Measurements from ENCODE around the gene CENPS. TPM values are rescaled to one million over a fixed set of nuclear protein-coding genes. Genes with fewer than 3 reads are reported as not detected.

Gene CENPS
- total and polyA plus RNA-seq, 2 donors (not counting 1 experiment from before 2014, with no cell fraction given) = 3.1 to 10.9 TPM

DNA sequence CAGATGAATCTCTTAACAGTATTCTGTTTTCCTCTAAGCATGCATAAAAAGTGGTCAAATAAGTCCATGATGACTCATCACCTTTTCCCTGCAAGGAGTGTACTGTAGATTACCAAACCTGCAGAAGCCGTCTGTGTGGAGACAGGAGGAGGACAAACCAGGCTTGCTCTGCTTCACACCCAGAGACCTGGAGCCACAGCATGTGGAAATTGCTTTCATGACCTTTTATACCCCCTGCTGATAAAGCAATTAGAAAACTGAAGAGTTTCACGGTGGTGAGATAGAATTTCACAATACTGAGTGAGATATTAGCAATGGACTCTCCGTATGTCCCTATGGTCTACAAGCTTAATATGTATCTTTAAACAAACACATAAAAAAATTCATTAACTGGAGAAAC lies 29.0 kb downstream of the CENPS start:
- 88% methylated on average over 1 of the region's 3 CpGs for WGBS (ENCODE audit: insufficient coverage)
- intact Hi-C loops (cut with micrococcal nuclease) = no loop called here
- Histone ChIP-seq H3K9ac (ENCODE audit: low read length) (no peak overlapping the region), H3K4me3 (ENCODE audit: control extremely low read depth in 1 of 5, extremely low read depth in 1 of 5, insufficient read depth in 1 of 5, low read depth in 2 of 5, low read length in 4 of 5) (no peak overlapping the region), H2AFZ (ENCODE audit: insufficient read depth, low read depth, low read length, poor library complexity, severe bottlenecking) (no peak overlapping the region), H3K4me1 (ENCODE audit: control insufficient read depth in 2 of 2, insufficient read depth in 2 of 2, low read length in 2 of 2) (peaks cover 0 to 3% of the 10 kb centered on the region in 2 donors), H4K20me1 (ENCODE audit: control insufficient read depth, insufficient read depth, low read length, poor library complexity, severe bottlenecking) (no peaks in the 10 kb centered on the region), H3K27me3 (replicated peaks in 1 of 4; ENCODE audit: control extremely low read depth in 1 of 4, control insufficient read depth in 3 of 4, insufficient read depth in 4 of 4, low read length in 3 of 4) (no peaks in the 10 kb centered on the region), H3K79me2 (ENCODE audit: control insufficient read depth, insufficient read depth, low read length) (no peaks in the 10 kb centered on the region), H3K4me2 (replicated peaks; ENCODE audit: low read depth, low read length, poor library complexity, severe bottlenecking) (no peak overlapping the region), H3K27ac (ENCODE audit: low read length in 2 of 2) (no peak overlapping the region), H3K36me3 (replicated peaks in 1 of 2; ENCODE audit: control extremely low read depth in 1 of 2, control insufficient read depth in 1 of 2, extremely low read depth in 1 of 2, insufficient read depth in 2 of 2, low read length in 1 of 2) (peaks cover 3 to 24% of the 10 kb centered on the region in 2 experiments), H3K9me3 (ENCODE audit: control extremely low read depth in 1 of 3, control insufficient read depth in 2 of 3, insufficient read depth in 1 of 3, low read length in 2 of 3) (peaks cover 0 to 7% (median 0%) of the 10 kb centered on the region in 3 donors)
- Mint-ChIP-seq H3K4me1 (peaks cover 3% of the 10 kb centered on the region), H3K27ac (no peak overlapping the region), H3K27me3 (no peaks in the 10 kb centered on the region), H3K4me3 (no peak overlapping the region), H3K9me3 (ENCODE audit: insufficient read depth) (no peaks in the 10 kb centered on the region)
- no peak for ATAC-seq (ENCODE audit: low read depth)
- ChIA-PET CTCF (no interaction called here), POLR2A (no interaction called here)
- no peak for TF ChIP-seq EZH2 (IDR thresholded peaks at IDR 0.05; ENCODE audit: borderline replicate concordance, insufficient read depth, low read depth, low read length, poor library complexity, severe bottlenecking)
- TF ChIP-seq, protein P1, sequence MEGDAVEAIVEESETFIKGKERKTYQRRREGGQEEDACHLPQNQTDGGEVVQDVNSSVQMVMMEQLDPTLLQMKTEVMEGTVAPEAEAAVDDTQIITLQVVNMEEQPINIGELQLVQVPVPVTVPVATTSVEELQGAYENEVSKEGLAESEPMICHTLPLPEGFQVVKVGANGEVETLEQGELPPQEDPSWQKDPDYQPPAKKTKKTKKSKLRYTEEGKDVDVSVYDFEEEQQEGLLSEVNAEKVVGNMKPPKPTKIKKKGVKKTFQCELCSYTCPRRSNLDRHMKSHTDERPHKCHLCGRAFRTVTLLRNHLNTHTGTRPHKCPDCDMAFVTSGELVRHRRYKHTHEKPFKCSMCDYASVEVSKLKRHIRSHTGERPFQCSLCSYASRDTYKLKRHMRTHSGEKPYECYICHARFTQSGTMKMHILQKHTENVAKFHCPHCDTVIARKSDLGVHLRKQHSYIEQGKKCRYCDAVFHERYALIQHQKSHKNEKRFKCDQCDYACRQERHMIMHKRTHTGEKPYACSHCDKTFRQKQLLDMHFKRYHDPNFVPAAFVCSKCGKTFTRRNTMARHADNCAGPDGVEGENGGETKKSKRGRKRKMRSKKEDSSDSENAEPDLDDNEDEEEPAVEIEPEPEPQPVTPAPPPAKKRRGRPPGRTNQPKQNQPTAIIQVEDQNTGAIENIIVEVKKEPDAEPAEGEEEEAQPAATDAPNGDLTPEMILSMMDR (IDR thresholded peaks at IDR 0.05) = no peak
- no peak for DNase-seq

GRCh38 chr1:10467078-10467477 lies 36.8 kb downstream of the CENPS start:
- Histone ChIP-seq H3K27me3 (replicated peaks in 1 of 4; ENCODE audit: control extremely low read depth in 1 of 4, control insufficient read depth in 3 of 4, insufficient read depth in 4 of 4, low read length in 3 of 4) (no peaks in the 10 kb centered on the region), H3K9ac (ENCODE audit: low read length) (no peak overlapping the region), H2AFZ (ENCODE audit: insufficient read depth, low read depth, low read length, poor library complexity, severe bottlenecking) (no peak overlapping the region), H3K9me3 (ENCODE audit: control extremely low read depth in 1 of 3, control insufficient read depth in 2 of 3, insufficient read depth in 1 of 3, low read length in 2 of 3) (no peaks in the 10 kb centered on the region), H4K20me1 (ENCODE audit: control insufficient read depth, insufficient read depth, low read length, poor library complexity, severe bottlenecking) (no peaks in the 10 kb centered on the region), H3K27ac (ENCODE audit: low read length in 2 of 2) (no peak overlapping the region), H3K4me1 (ENCODE audit: control insufficient read depth in 2 of 2, insufficient read depth in 2 of 2, low read length in 2 of 2) (peaks cover 10% of the 10 kb centered on the region in 2 donors), H3K79me2 (ENCODE audit: control insufficient read depth, insufficient read depth, low read length) (peaks cover 9% of the 10 kb centered on the region), H3K4me3 (ENCODE audit: control extremely low read depth in 1 of 5, extremely low read depth in 1 of 5, insufficient read depth in 1 of 5, low read depth in 2 of 5, low read length in 4 of 5) (no peak overlapping the region), H3K4me2 (replicated peaks; ENCODE audit: low read depth, low read length, poor library complexity, severe bottlenecking) (no peak overlapping the region), H3K36me3 (replicated peaks in 1 of 2; ENCODE audit: control extremely low read depth in 1 of 2, control insufficient read depth in 1 of 2, extremely low read depth in 1 of 2, insufficient read depth in 2 of 2, low read length in 1 of 2) (peaks cover 3 to 41% of the 10 kb centered on the region in 2 experiments)
- ChIA-PET CTCF (interaction anchor here (0.6 to 1.5 kb wide), 4 partner anchors 28 to 570 kb away, joined by 3 to 6 read pairs (median 4); partner anchors contain the start of gene CENPS), POLR2A (no interaction called here)
- no peak overlapping the region for H3K27ac Mint-ChIP-seq
- peaks cover 10% of the 10 kb centered on the region for H3K4me1 Mint-ChIP-seq
- ATAC-seq (ENCODE audit: low read depth) (no peak), DNase-seq (no peak)
- WGBS (ENCODE audit: insufficient coverage) = 100% methylated on average over 1 of the region's 2 CpGs
- no peaks in the 10 kb centered on the region for H3K27me3 Mint-ChIP-seq
- no peak overlapping the region for H3K4me3 Mint-ChIP-seq
- TF ChIP-seq, protein P1 (IDR thresholded peaks at IDR 0.05) = no peak
- no peak for TF ChIP-seq EZH2 (IDR thresholded peaks at IDR 0.05; ENCODE audit: borderline replicate concordance, insufficient read depth, low read depth, low read length, poor library complexity, severe bottlenecking)
- intact Hi-C loops (cut with micrococcal nuclease) = no loop called here
- no peaks in the 10 kb centered on the region for H3K9me3 Mint-ChIP-seq (ENCODE audit: insufficient read depth)

All from B cell (primary cell).